ENCODE measurements around the gene SH2D5.

SH2D5 gene

GRCh38 chr1:20686883-20687725 is 45.4 kb downstream of the SH2D5 start:
- no peak for DNase-seq (ENCODE audit: low spot score)
- no peak for TF ChIP-seq CTCF (IDR thresholded peaks at IDR 0.05; ENCODE audit: extremely low read depth, missing control alignments)

GRCh38 chr1:20685741-20686140 is 46.8 kb downstream of the SH2D5 start:
- DNase-seq (ENCODE audit: low spot score) = no peak

GRCh38 chr1:20685099-20685662 is 47.3 kb downstream of the SH2D5 start:
- no peak for TF ChIP-seq CTCF (IDR thresholded peaks at IDR 0.05; ENCODE audit: extremely low read depth, missing control alignments)
- no peak for DNase-seq (ENCODE audit: low spot score)

More at GRCh38 chr1:20685741-20686140, 46.8 kb downstream of the SH2D5 start:
- no peak for TF ChIP-seq CTCF (IDR thresholded peaks at IDR 0.05; ENCODE audit: extremely low read depth, missing control alignments)

GRCh38 chr1:20684651-20685050 is 47.9 kb downstream of the SH2D5 start:
- no peak for TF ChIP-seq CTCF (IDR thresholded peaks at IDR 0.05; ENCODE audit: extremely low read depth, missing control alignments)
- DNase-seq (ENCODE audit: low spot score) = no peak

GRCh38 chr1:20684050-20684620 is 48.4 kb downstream of the SH2D5 start:
- DNase-seq (ENCODE audit: low spot score) = no peak
- no peak for TF ChIP-seq CTCF (IDR thresholded peaks at IDR 0.05; ENCODE audit: extremely low read depth, missing control alignments)

- no peak for TF ChIP-seq CTCF (IDR thresholded peaks at IDR 0.05; ENCODE audit: extremely low read depth, missing control alignments)
- DNase-seq (ENCODE audit: low spot score) = no peak
These were observed 48.9 kb downstream of the SH2D5 start for GRCh38 chr1:20683614-20684013.

- TF ChIP-seq CTCF (IDR thresholded peaks at IDR 0.05; ENCODE audit: extremely low read depth, missing control alignments) = no peak
- no peak for DNase-seq (ENCODE audit: low spot score)
These were observed 49.8 kb downstream of the SH2D5 start for GRCh38 chr1:20682571-20683236.
